ENCODE results near the gene PARP8. TPM values are rescaled to one million over a fixed set of nuclear protein-coding genes. Genes with fewer than 3 reads are reported as not detected.

Gene PARP8
- total and polyA plus RNA-seq, 2 of the 4 experiments (the other 2 are of a cell fraction): 6.9 to 8.2 TPM

DNA sequence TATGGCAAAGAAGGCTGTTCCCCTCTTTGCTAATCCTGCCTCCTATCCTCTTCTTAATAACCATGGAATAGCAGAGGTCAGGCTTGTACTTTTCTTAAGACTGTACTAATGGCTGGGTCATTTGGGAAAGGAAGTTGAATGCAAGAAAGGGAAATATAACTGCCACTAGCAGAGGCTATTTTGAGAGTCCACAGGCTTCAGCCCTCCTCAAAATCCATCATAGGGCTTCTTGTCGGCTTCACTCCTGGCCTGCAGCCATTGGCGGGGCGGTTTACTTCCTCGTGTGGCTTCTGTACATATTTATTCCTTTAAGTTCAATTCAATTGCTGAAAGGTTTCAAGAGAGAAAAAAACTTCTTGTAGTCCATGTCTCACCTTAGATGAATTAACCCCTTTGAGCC, 2.8 kb upstream of the PARP8 start:
- H3K14ac ChIP-seq (replicated peaks; ENCODE audit: low read depth, low read length): no peak overlapping the region
- no peak overlapping the region for H2AK9ac ChIP-seq (replicated peaks; ENCODE audit: low read depth, low read length, poor library complexity)
- H3K4me3 ChIP-seq (ENCODE audit: insufficient read depth, low read depth, low read length): no peak overlapping the region
- H3K9ac ChIP-seq (ENCODE audit: low read depth, low read length): no peak overlapping the region
- no peak overlapping the region for H4K5ac ChIP-seq (ENCODE audit: low read depth, low read length)
- no peak overlapping the region for H3K18ac ChIP-seq (ENCODE audit: low read depth, low read length)
- TF ChIP-seq MAFK (IDR thresholded peaks at IDR 0.05; ENCODE audit: low read depth, low read length) (no peak), NFE2L2 (IDR thresholded peaks at IDR 0.05; ENCODE audit: low read depth, low read length) (no peak), CEBPB (IDR thresholded peaks at IDR 0.05; ENCODE audit: low read depth, low read length) (no peak), RCOR1 (IDR thresholded peaks at IDR 0.05; ENCODE audit: insufficient replicate concordance, low read length) (no peak), FOS (IDR thresholded peaks at IDR 0.05; ENCODE audit: low read depth, low read length) (no peak), POLR2A (IDR thresholded peaks at IDR 0.05; ENCODE audit: low read depth, low read length) (no peak), RFX5 (IDR thresholded peaks at IDR 0.05; ENCODE audit: low read depth, low read length) (no peak), MXI1 (IDR thresholded peaks at IDR 0.05; ENCODE audit: borderline replicate concordance, low read depth, low read length) (no peak)
- TF ChIP-seq, protein P1, sequence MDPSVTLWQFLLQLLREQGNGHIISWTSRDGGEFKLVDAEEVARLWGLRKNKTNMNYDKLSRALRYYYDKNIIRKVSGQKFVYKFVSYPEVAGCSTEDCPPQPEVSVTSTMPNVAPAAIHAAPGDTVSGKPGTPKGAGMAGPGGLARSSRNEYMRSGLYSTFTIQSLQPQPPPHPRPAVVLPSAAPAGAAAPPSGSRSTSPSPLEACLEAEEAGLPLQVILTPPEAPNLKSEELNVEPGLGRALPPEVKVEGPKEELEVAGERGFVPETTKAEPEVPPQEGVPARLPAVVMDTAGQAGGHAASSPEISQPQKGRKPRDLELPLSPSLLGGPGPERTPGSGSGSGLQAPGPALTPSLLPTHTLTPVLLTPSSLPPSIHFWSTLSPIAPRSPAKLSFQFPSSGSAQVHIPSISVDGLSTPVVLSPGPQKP (IDR thresholded peaks at IDR 0.05; ENCODE audit: borderline replicate concordance, low read depth, low read length): no peak
- in situ Hi-C loops (cut with MboI; ENCODE audit: low sequenced_read_pairs) (no loop called here), dilution Hi-C loops (cut with HindIII; ENCODE audit: low sequenced_read_pairs, unreplicated experiment) (no loop called here), intact Hi-C loops (cut with micrococcal nuclease) (loop anchor here (10.0 kb wide), 1 partner anchor 49 kb away; no protein-coding TSS in a partner anchor)
- H4K20me1 ChIP-seq (ENCODE audit: insufficient read depth, low read length): no peaks in the 10 kb centered on the region
- peaks cover 0 to 7% of the 10 kb centered on the region in 2 experiments; a peak in 3 of 4 replicates for H3K79me1 ChIP-seq (ENCODE audit: low read depth in 1 of 2, low read length in 2 of 2)
- no peak overlapping the region for H3K56ac ChIP-seq (ENCODE audit: extremely low read depth, insufficient read depth, low read length)
- no peak overlapping the region for H2BK5ac ChIP-seq (ENCODE audit: low read depth, low read length, poor library complexity, severe bottlenecking)
- H3K4ac ChIP-seq (ENCODE audit: low read depth, low read length): no peak overlapping the region
- no peak overlapping the region for H3K4me2 ChIP-seq (ENCODE audit: low read depth, low read length)
- no peak for DNase-seq
- no peak overlapping the region for H4K91ac ChIP-seq (ENCODE audit: insufficient read depth, low read depth, low read length)
- no peak overlapping the region for H4K8ac ChIP-seq (ENCODE audit: low read depth in 2 of 2, low read length in 2 of 2)
- no peak overlapping the region for H3K23ac ChIP-seq (ENCODE audit: low read depth, low read length)
- H2BK120ac ChIP-seq (ENCODE audit: low read depth, low read length): no peak overlapping the region
- no peaks in the 10 kb centered on the region for H3K36me3 ChIP-seq (ENCODE audit: control insufficient read depth, insufficient read depth, low read length)
- BruUV-seq (replicated peaks): no TSS peak
- no peaks in the 10 kb centered on the region for H3K4me1 ChIP-seq (ENCODE audit: control insufficient read depth, insufficient read depth, low read length)
- ChIA-PET POLR2A (ENCODE audit: unreplicated experiment) (no interaction called here), CTCF (no interaction called here)
- WGBS, 2 experiments (ENCODE audit: extremely low coverage in 2 of 2, insufficient read length in 1 of 2): no CpG with 5 or more reads among the region's 4 CpGs
- H2BK20ac ChIP-seq (ENCODE audit: low read depth, low read length): no peak overlapping the region
- no peaks in the 10 kb centered on the region for H3K9me3 ChIP-seq (ENCODE audit: control insufficient read depth, insufficient read depth, low read length)
- ATAC-seq (ENCODE audit: low read depth): no peak
- no peak overlapping the region for H2AFZ ChIP-seq (replicated peaks; ENCODE audit: low read length, poor library complexity)
- H2BK15ac ChIP-seq (ENCODE audit: low read depth, low read length): no peak overlapping the region
- no peaks in the 10 kb centered on the region for H3K27me3 ChIP-seq (ENCODE audit: control insufficient read depth, insufficient read depth, low read length)
- no peak overlapping the region for H3K27ac ChIP-seq (ENCODE audit: insufficient read depth, low read length)
- H2AK5ac ChIP-seq (ENCODE audit: low read depth, low read length): no peak overlapping the region
- no peaks in the 10 kb centered on the region for H3K9me1 ChIP-seq (ENCODE audit: insufficient read depth, low read length)

All from IMR-90 (cell line).